ENCODE measurements around the gene HCFC1R1. TPM values are rescaled to one million over a fixed set of nuclear protein-coding genes. Genes with fewer than 3 reads are reported as not detected.

Gene HCFC1R1
- polyA plus RNA-seq, 1 experiment = 33.7 TPM

- H3K4me3 ChIP-seq (ENCODE audit: low read depth, low read length) = peak within 1 kb of the TSS; percentile 38
- ChIA-PET POLR2A (no interaction called here), CTCF (interaction anchor here (1.4 to 8.1 kb wide), 2 partner anchors 13 to 16 kb away, joined by 8 to 97 read pairs; no protein-coding TSS in a partner anchor)
- no peak for DNase-seq (ENCODE audit: low read depth)
- no peaks in the 10 kb centered on the region for H3K36me3 ChIP-seq (ENCODE audit: control insufficient read depth, insufficient read depth, low read length)
- H3K27me3 ChIP-seq (ENCODE audit: control insufficient read depth, insufficient read depth, low read length) = peaks cover 35% of the 10 kb centered on the region
- no peak for TF ChIP-seq CTCF (IDR thresholded peaks at IDR 0.05; ENCODE audit: insufficient read depth, low read depth, low read length)
Measured at GRCh38 chr16:3045758-3046640, 22.3 kb upstream of the HCFC1R1 start, which contains the start of gene MMP25. MMP25 (plus strand) TSS chr16:3046561; CDS start chr16:3046918, 357 bp downstream.

GRCh38 chr16:3044708-3045107 lies 21.0 kb upstream of the HCFC1R1 start:
- no peak for TF ChIP-seq CTCF (IDR thresholded peaks at IDR 0.05; ENCODE audit: insufficient read depth, low read depth, low read length)
- H3K27me3 ChIP-seq (ENCODE audit: control insufficient read depth, insufficient read depth, low read length) = peaks cover 34% of the 10 kb centered on the region
- POLR2A ChIA-PET = interaction anchor here (0.6 kb wide), 1 partner anchor 25 kb away, joined by 3 read pairs; the partner anchor contains the start of gene TNFRSF12A
- H3K4me3 ChIP-seq (ENCODE audit: low read depth, low read length) = no peak overlapping the region
- no peaks in the 10 kb centered on the region for H3K36me3 ChIP-seq (ENCODE audit: control insufficient read depth, insufficient read depth, low read length)
- CTCF ChIA-PET = interaction anchor here (1.3 to 8.1 kb wide), 3 partner anchors 15 to 87 kb away, joined by 3 to 97 read pairs (median 8); no protein-coding TSS in a partner anchor
- DNase-seq (ENCODE audit: low read depth) = no peak

GRCh38 chr16:3042376-3042775 lies 18.6 kb upstream of the HCFC1R1 start:
- no peak overlapping the region for H3K4me3 ChIP-seq (ENCODE audit: low read depth, low read length)
- no peaks in the 10 kb centered on the region for H3K36me3 ChIP-seq (ENCODE audit: control insufficient read depth, insufficient read depth, low read length)
- DNase-seq (ENCODE audit: low read depth) = no peak
- ChIA-PET POLR2A (no interaction called here), CTCF (interaction anchor here (0.7 to 8.1 kb wide), 3 partner anchors 13 to 89 kb away, joined by 3 to 97 read pairs (median 5); no protein-coding TSS in a partner anchor)
- TF ChIP-seq CTCF (IDR thresholded peaks at IDR 0.05; ENCODE audit: insufficient read depth, low read depth, low read length) = no peak
- H3K27me3 ChIP-seq (ENCODE audit: control insufficient read depth, insufficient read depth, low read length) = peaks cover 37% of the 10 kb centered on the region

GRCh38 chr16:3038896-3039295 lies 15.2 kb upstream of the HCFC1R1 start:
- no peak for DNase-seq (ENCODE audit: low read depth)
- POLR2A ChIA-PET = interaction anchor here (0.7 kb wide), 1 partner anchor 74 kb away, joined by 3 read pairs; no protein-coding TSS in a partner anchor
- peaks cover 43% of the 10 kb centered on the region for H3K27me3 ChIP-seq (ENCODE audit: control insufficient read depth, insufficient read depth, low read length)
- no peak overlapping the region for H3K4me3 ChIP-seq (ENCODE audit: low read depth, low read length)
- TF ChIP-seq CTCF (IDR thresholded peaks at IDR 0.05; ENCODE audit: insufficient read depth, low read depth, low read length) = no peak
- H3K36me3 ChIP-seq (ENCODE audit: control insufficient read depth, insufficient read depth, low read length) = no peaks in the 10 kb centered on the region
- CTCF ChIA-PET = interaction anchor here (1.4 to 8.1 kb wide), 4 partner anchors 9 to 91 kb away, joined by 4 to 97 read pairs (median 8); no protein-coding TSS in a partner anchor

- CTCF ChIA-PET = interaction anchor here (1.4 to 8.1 kb wide), 5 partner anchors 8 to 91 kb away, joined by 4 to 97 read pairs (median 5); no protein-coding TSS in a partner anchor
- H3K27me3 ChIP-seq (ENCODE audit: control insufficient read depth, insufficient read depth, low read length) = peaks cover 47% of the 10 kb centered on the region
Measured at GRCh38 chr16:3038256-3038655, 14.5 kb upstream of the HCFC1R1 start.

More at GRCh38 chr16:3038256-3038655, 14.5 kb upstream of the HCFC1R1 start:
- DNase-seq (ENCODE audit: low read depth) = no peak
- POLR2A ChIA-PET = no interaction called here
- H3K4me3 ChIP-seq (ENCODE audit: low read depth, low read length) = no peak overlapping the region
- no peak for TF ChIP-seq CTCF (IDR thresholded peaks at IDR 0.05; ENCODE audit: insufficient read depth, low read depth, low read length)
- H3K36me3 ChIP-seq (ENCODE audit: control insufficient read depth, insufficient read depth, low read length) = no peaks in the 10 kb centered on the region
